GM21528 (cell line): Measurements from ENCODE around the gene CHAT.

ENCODE experiments used
- ATAC-seq: cut with Tn5 transposase; IDR thresholded peaks from one replicate; pipeline ENCODE4 v1.9.1; 2021; ENCODE audit warnings: mild to moderate bottlenecking, moderate library complexity; ENCODE audit not compliant: unreplicated experiment, low FRiP score

Gene CHAT

GRCh38 chr10:49650724-49651034, 36.8 kb downstream of the CHAT start:
- no peak for ATAC-seq

GRCh38 chr10:49651039-49651835, 37.4 kb downstream of the CHAT start:
- ATAC-seq = no peak

GRCh38 chr10:49651917-49652316, 38.1 kb downstream of the CHAT start:
- ATAC-seq = no peak

- no peak for ATAC-seq
These were observed 38.8 kb downstream of the CHAT start for GRCh38 chr10:49652421-49653272.

DNA sequence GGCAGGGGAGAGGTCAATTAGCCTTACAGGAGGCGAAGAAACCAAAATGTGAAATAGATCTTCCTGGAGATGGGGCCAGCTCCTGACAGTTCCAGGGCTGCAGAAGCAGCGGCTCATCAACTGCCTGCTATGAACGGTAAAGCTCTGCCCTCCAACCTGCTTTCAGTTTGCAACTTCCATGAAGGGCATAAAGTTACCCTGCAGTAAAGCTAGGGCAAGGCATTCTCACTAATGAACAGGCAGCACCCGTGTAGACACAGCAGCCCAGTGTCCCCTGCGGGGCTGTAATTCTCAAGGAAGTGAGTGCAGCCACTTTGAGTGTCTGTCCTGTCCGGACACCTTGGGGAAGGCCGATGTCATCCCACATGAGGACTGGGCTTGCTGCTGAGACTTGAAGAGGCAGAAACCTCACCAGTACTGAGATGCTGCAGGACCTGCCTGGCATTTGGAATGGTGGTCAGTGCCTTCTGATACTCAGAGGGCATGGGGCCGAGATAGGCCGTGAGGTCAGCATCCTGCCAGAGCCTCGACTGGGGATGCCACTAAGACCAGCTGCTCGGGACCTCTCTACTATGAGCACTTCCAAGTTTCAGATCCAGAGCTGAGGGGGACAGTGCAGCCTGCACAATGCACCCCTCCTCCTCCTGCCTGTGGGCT, 39.6 kb downstream of the CHAT start:
- no peak for ATAC-seq

GRCh38 chr10:49654036-49654693, 40.3 kb downstream of the CHAT start:
- ATAC-seq = no peak

GRCh38 chr10:49655099-49655498, 41.3 kb downstream of the CHAT start:
- no peak for ATAC-seq

DNA sequence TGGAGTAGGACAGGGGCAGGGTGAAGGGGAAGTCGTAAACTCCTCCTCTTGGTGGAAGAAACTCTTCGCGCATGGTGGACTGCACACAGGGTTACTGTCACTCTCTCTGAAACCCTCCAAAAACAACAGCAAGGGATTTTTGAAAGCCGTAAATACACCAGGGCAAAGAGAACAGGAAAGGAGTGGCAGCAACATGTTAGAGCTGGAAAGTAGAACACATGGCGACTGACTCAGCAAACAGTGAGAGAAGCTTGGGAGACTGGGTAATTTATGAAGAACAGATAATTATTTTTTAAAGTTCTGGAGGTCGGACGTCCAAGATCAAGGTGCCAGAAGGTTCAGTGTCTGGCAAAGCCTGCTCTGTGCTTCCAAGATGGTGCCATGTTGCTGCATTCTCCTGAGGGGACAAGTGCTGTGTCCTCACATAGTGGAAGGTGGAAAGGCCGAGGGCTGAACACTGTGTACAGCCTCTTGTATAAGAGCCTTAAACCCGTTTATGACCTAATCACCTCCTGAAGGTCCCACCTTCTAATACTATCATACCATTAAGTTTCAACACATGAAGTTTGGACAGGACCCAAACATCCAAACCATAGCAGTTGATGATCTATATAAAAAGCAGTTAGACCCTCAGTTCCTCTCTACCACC, 43.1 kb downstream of the CHAT start:
- ATAC-seq = no peak

- no peak for ATAC-seq
These were observed 43.8 kb downstream of the CHAT start for GRCh38 chr10:49657606-49658005.

DNA sequence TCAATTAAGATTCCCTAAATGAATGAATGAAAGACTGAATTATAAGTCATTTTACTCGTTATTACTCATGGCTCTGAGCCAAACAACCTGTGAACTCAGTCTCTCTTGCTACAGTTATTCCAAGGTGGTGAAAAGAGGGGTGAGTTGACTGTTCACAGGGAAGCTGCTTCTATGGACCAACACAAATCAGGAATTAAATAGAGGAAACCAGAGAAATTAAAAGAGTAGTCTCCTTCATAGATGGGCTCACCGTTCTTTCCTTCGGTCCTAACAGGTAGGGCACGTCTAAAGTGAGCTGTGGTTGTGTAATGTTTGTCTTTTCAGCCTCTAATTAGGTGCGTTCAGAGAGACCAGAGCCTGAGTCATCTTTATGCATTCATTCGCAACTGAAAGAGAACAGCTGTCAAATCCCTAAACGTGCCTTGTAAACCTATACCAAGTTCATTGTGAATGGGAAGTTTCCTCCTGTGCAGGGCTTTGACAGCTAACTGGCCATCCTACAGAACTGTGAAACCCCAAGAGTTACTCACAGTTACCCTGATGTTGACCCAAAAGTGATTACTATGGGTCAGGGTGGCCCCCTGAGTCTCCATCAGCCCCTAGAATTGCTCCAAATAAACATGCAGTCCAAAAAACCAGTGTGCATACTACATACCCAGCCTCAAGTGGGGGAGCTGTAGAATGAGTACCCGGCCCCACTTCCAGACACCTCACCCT, 47.5 kb downstream of the CHAT start:
- no peak for ATAC-seq

DNA sequence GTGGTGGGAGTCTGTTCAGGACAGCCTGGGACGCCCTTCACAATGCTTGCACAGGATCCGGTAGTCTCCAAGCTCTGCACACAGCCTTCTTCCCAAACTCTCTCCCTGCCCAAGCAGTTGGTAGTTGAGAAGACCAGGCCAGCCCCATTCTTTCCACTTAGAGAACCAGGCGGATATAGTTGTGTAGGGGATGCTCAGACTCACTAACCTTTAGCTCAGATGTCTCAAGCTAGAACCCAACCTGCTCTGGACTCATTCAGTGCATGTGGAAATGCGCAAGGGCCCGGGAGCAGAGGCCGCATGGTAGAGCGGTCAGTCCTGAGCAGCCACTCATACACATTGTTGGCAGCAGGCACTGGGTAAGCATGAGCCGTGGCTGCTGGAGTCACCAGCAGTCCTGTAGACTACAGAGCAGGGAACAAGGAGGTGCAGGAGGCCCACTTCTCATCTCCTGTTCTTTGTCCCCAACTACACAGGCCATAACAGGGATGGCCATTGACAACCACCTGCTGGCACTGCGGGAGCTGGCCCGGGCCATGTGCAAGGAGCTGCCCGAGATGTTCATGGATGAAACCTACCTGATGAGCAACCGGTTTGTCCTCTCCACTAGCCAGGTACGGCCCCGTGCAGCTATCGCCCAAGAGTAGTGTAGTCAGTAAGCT, 48.5 kb downstream of the CHAT start:
- ATAC-seq = no peak

DNA sequence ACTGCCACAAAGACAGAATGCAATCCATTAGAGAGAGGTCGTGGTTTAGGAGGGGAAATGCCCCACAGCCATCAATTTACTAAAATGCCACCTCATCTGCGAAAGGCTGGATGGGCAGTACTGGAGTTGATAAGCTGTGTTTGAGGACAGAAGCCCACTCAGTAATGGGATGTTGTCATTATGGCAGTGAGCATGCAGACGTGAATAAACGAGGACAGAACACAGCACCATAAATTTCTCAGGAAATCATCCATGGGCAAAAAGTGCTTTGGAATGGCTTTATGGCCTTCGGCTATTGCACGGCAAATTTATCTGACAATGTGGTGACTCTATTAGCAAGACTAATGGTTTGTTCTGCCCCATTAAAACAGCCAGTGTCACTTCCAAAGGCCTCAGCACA, 49.8 kb downstream of the CHAT start:
- no peak for ATAC-seq

GRCh38 chr10:49664006-49664841, 50.4 kb downstream of the CHAT start:
- no peak for ATAC-seq

GRCh38 chr10:49664842-49665355, 51.1 kb downstream of the CHAT start:
- ATAC-seq = no peak

- ATAC-seq = no peak
These were observed 52.3 kb downstream of the CHAT start for GRCh38 chr10:49666054-49666615.

GRCh38 chr10:49666685-49667084, 52.8 kb downstream of the CHAT start:
- ATAC-seq = no peak

DNA sequence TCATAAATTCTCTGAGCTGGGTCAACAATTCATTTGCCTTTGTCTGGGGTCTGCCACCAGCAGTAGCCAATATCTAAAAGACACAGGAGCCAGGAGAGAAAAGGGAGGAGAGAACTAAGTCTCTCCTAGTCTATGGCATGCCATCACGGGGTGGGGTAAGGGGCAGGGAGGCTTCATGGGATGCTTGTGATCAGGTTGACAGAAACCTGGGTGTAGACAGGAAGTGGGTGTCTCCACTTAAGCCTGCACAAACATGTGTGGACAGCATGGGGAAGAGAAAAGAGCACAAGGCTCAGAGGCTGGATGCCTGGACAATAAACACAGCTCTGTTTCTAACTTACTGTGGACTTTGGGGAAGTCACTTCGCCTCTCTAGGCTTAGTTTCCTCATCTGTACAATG, 54.2 kb downstream of the CHAT start:
- no peak for ATAC-seq

- ATAC-seq = no peak
These were observed 54.8 kb downstream of the CHAT start for GRCh38 chr10:49668684-49669083.
